Neural cell (in vitro differentiated cells): ENCODE measurements around the gene CKLF.

Source experiments
- CTCF ChIP-seq: fragments of 450-650 bp; IDR thresholded peaks from 2 replicates; pipeline ENCODE4 v1.5.1; 2014; ENCODE audit warnings: antibody characterized with exemption, mild to moderate bottlenecking, moderate library complexity; ENCODE audit not compliant: poor library complexity, severe bottlenecking
- EZH2 ChIP-seq: fragments of 200-600, 300-800 bp; shearing (Covaris generic), sonication (generic); IDR thresholded peaks from 2 replicates; pipeline ENCODE4 v1.6.1; 2014; ENCODE audit warnings: antibody characterized with exemption, low read length, borderline replicate concordance, mild to moderate bottlenecking; ENCODE audit not compliant: insufficient read depth, poor library complexity, severe bottlenecking
- MXI1 ChIP-seq: fragments of 450-650 bp; conservative IDR thresholded peaks from 2 replicates; pipeline ENCODE4 v1.6.1; 2014; ENCODE audit warnings: antibody characterized with exemption, mild to moderate bottlenecking; ENCODE audit not compliant: poor library complexity, severe bottlenecking
- RAD21 ChIP-seq: fragments of 450-650 bp; conservative IDR thresholded peaks from 2 replicates; pipeline ENCODE4 v1.6.1; 2014; ENCODE audit warnings: antibody characterized with exemption, mild to moderate bottlenecking, moderate library complexity
- REST ChIP-seq: IDR thresholded peaks from 2 replicates; pipeline ENCODE4 v1.6.1; 2012; ENCODE audit warnings: borderline replicate concordance
- SMC3 ChIP-seq: fragments of 450-650 bp; conservative IDR thresholded peaks from 2 replicates; pipeline ENCODE4 v1.6.1; 2014; ENCODE audit warnings: antibody characterized with exemption, mild to moderate bottlenecking, moderate library complexity; ENCODE audit not compliant: poor library complexity
- TAF1 ChIP-seq: IDR thresholded peaks from 2 replicates; pipeline ENCODE4 v1.6.1; 2012; ENCODE audit warnings: low read depth

GRCh38 chr16:66512272-66513110 lies 39.9 kb upstream of the CKLF start:
- TF ChIP-seq SMC3 = no peak
- no peak for TF ChIP-seq REST
- no peak for TF ChIP-seq CTCF
- TF ChIP-seq RAD21 = no peak
- no peak for TF ChIP-seq TAF1
- TF ChIP-seq EZH2 = no peak
- TF ChIP-seq MXI1 = no peak
